Measurements from ENCODE around the gene CDC25C. TPM values are rescaled to one million over a fixed set of nuclear protein-coding genes. Genes with fewer than 3 reads are reported as not detected.

The CDC25C gene
- total RNA-seq, 1 experiment from 2014 or later = 36.2 TPM

DNA sequence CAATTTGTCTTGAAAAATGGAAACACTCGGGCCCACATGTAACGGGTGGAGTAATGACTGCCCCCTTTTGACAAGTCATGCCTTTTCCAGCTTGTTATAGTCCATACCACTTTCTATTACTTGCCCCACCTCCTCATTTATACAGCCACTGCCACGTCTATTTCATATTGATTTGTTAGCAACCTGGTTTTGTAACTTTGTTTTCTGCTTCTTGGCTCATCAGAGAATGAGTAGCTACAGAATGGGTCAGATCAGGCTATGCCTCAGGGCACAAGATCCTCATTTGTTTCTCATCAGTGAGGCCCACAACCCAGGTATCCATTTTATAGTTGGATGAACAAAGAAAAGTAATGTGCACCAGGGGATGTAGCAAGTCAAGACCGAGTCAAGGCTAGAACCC, 58.9 kb downstream of the CDC25C start:
- Histone ChIP-seq H3K27me3 (ENCODE audit: insufficient read depth, low read depth) (no peaks in the 10 kb centered on the region), H3K36me3 (ENCODE audit: low read depth) (no peaks in the 10 kb centered on the region)
- intact Hi-C loops (cut with micrococcal nuclease; ENCODE audit: unreplicated experiment) = no loop called here

GRCh38 chr5:138271281-138271680, 60.3 kb downstream of the CDC25C start:
- Histone ChIP-seq H3K9me2 (ENCODE audit: insufficient read depth) (no peaks in the 10 kb centered on the region), H3K27ac (no peak overlapping the region), H3K79me2 (ENCODE audit: low read depth) (no peaks in the 10 kb centered on the region), H3K27me3 (ENCODE audit: insufficient read depth, low read depth) (no peaks in the 10 kb centered on the region), H4K20me1 (ENCODE audit: insufficient read depth) (no peaks in the 10 kb centered on the region), H3K4me1 (replicated peaks; ENCODE audit: insufficient read depth) (no peaks in the 10 kb centered on the region), H3K4me2 (no peak overlapping the region), H3K4me3 (no peak overlapping the region), H3K9me3 (ENCODE audit: insufficient read depth, low read depth) (no peaks in the 10 kb centered on the region), H3K36me3 (ENCODE audit: low read depth) (no peaks in the 10 kb centered on the region), H2AFZ (no peak overlapping the region), H3F3A (ENCODE audit: insufficient read depth, low read depth) (no peaks in the 10 kb centered on the region)
- TF ChIP-seq, protein P1, sequence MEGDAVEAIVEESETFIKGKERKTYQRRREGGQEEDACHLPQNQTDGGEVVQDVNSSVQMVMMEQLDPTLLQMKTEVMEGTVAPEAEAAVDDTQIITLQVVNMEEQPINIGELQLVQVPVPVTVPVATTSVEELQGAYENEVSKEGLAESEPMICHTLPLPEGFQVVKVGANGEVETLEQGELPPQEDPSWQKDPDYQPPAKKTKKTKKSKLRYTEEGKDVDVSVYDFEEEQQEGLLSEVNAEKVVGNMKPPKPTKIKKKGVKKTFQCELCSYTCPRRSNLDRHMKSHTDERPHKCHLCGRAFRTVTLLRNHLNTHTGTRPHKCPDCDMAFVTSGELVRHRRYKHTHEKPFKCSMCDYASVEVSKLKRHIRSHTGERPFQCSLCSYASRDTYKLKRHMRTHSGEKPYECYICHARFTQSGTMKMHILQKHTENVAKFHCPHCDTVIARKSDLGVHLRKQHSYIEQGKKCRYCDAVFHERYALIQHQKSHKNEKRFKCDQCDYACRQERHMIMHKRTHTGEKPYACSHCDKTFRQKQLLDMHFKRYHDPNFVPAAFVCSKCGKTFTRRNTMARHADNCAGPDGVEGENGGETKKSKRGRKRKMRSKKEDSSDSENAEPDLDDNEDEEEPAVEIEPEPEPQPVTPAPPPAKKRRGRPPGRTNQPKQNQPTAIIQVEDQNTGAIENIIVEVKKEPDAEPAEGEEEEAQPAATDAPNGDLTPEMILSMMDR (conservative IDR thresholded peaks at IDR 0.05) = no peak
- no peak for TF ChIP-seq EZH2 (IDR thresholded peaks at IDR 0.05; ENCODE audit: low read depth)
- no TSS peak for BruUV-seq (replicated peaks)
- POLR2A ChIA-PET (ENCODE audit: unreplicated experiment) = no interaction called here
- CTCF ChIA-PET = interaction anchor here (0.6 kb wide), 3 partner anchors 67 to 1209 kb away, joined by 3 to 8 read pairs (median 7); no protein-coding TSS in a partner anchor
- intact Hi-C loops (cut with micrococcal nuclease; ENCODE audit: unreplicated experiment) = no loop called here
- no peak for DNase-seq

More for the DNA sequence above, 58.9 kb downstream of the CDC25C start:
- POLR2A ChIA-PET (ENCODE audit: unreplicated experiment) = no interaction called here
- no peaks in the 10 kb centered on the region for H3K79me2 ChIP-seq (ENCODE audit: low read depth)
- TF ChIP-seq EZH2 (IDR thresholded peaks at IDR 0.05; ENCODE audit: low read depth) = no peak
- TF ChIP-seq, protein P1 (conservative IDR thresholded peaks at IDR 0.05) = no peak
- CTCF ChIA-PET = no interaction called here
- H3K4me2 ChIP-seq = no peak overlapping the region
- H3K9me3 ChIP-seq (ENCODE audit: insufficient read depth, low read depth) = no peaks in the 10 kb centered on the region
- H2AFZ ChIP-seq = no peak overlapping the region
- no peak overlapping the region for H3K27ac ChIP-seq
- H4K20me1 ChIP-seq (ENCODE audit: insufficient read depth) = no peaks in the 10 kb centered on the region
- no peaks in the 10 kb centered on the region for H3K9me2 ChIP-seq (ENCODE audit: insufficient read depth)
- H3K4me1 ChIP-seq (replicated peaks; ENCODE audit: insufficient read depth) = no peaks in the 10 kb centered on the region
- DNase-seq = no peak
- H3K4me3 ChIP-seq = no peak overlapping the region
- H3F3A ChIP-seq (ENCODE audit: insufficient read depth, low read depth) = no peaks in the 10 kb centered on the region
- BruUV-seq (replicated peaks) = no TSS peak

DNA sequence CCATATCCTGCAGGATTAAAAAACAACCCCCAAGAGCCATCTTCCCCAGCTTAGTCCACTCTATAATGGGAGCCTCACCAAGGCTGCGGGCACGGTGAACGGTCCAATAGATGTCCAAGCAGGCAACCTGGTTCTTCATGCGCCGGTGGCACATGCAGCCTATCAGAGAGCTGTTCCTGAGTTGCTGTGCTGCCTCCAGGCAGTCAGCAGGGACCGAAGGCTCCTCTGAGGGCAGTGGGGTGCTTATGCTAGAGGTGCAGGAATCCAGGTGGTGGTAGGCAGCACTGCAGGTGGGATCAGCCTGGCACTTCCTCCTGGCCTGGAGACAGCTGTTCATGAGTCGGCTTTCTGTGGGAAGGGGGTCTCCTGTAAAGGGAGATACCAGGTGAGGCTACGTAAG, 67.4 kb downstream of the CDC25C start:
- BruUV-seq (replicated peaks) = no TSS peak
- no peak overlapping the region for H2AFZ ChIP-seq
- H3K4me1 ChIP-seq (replicated peaks; ENCODE audit: insufficient read depth) = no peaks in the 10 kb centered on the region
- no peaks in the 10 kb centered on the region for H4K20me1 ChIP-seq (ENCODE audit: insufficient read depth)
- H3K36me3 ChIP-seq (ENCODE audit: low read depth) = no peaks in the 10 kb centered on the region
- H3K79me2 ChIP-seq (ENCODE audit: low read depth) = no peaks in the 10 kb centered on the region
- H3K27ac ChIP-seq = no peak overlapping the region
- no peak for DNase-seq
- TF ChIP-seq EZH2 (IDR thresholded peaks at IDR 0.05; ENCODE audit: low read depth) = no peak
- TF ChIP-seq, protein P1 (conservative IDR thresholded peaks at IDR 0.05) = no peak
- H3K27me3 ChIP-seq (ENCODE audit: insufficient read depth, low read depth) = no peaks in the 10 kb centered on the region
- CTCF ChIA-PET = no interaction called here
- no peaks in the 10 kb centered on the region for H3F3A ChIP-seq (ENCODE audit: insufficient read depth, low read depth)
- H3K4me2 ChIP-seq = no peak overlapping the region
- H3K9me3 ChIP-seq (ENCODE audit: insufficient read depth, low read depth) = no peaks in the 10 kb centered on the region
- POLR2A ChIA-PET (ENCODE audit: unreplicated experiment) = no interaction called here
- intact Hi-C loops (cut with micrococcal nuclease; ENCODE audit: unreplicated experiment) = no loop called here
- H3K4me3 ChIP-seq = no peak overlapping the region
- no peaks in the 10 kb centered on the region for H3K9me2 ChIP-seq (ENCODE audit: insufficient read depth)

Measured in PC-9 (cell line).